HG03139 (cell line): ENCODE results near the gene NSUN6.
"Not testable (repeated sequence)": the region's sequence is repeated elsewhere in the genome, so short reads cannot be mapped to it uniquely, and the experiment has no call there.

Source experiments
- ATAC-seq: cut with Tn5 transposase; IDR thresholded peaks from one replicate; pipeline ENCODE4 v1.9.1; 2021; ENCODE audit not compliant: unreplicated experiment

NSUN6 gene

GRCh38 chr10:18659819-18660535, 8.6 kb upstream of the NSUN6 start:
- ATAC-seq: peak; percentile 15

GRCh38 chr10:18659125-18659818, 7.9 kb upstream of the NSUN6 start, which contains the start of gene ARL5B:
ARL5B (plus strand) TSS chr10:18659431; CDS start chr10:18659638, 207 bp downstream.
- peak; percentile 95 for ATAC-seq

DNA sequence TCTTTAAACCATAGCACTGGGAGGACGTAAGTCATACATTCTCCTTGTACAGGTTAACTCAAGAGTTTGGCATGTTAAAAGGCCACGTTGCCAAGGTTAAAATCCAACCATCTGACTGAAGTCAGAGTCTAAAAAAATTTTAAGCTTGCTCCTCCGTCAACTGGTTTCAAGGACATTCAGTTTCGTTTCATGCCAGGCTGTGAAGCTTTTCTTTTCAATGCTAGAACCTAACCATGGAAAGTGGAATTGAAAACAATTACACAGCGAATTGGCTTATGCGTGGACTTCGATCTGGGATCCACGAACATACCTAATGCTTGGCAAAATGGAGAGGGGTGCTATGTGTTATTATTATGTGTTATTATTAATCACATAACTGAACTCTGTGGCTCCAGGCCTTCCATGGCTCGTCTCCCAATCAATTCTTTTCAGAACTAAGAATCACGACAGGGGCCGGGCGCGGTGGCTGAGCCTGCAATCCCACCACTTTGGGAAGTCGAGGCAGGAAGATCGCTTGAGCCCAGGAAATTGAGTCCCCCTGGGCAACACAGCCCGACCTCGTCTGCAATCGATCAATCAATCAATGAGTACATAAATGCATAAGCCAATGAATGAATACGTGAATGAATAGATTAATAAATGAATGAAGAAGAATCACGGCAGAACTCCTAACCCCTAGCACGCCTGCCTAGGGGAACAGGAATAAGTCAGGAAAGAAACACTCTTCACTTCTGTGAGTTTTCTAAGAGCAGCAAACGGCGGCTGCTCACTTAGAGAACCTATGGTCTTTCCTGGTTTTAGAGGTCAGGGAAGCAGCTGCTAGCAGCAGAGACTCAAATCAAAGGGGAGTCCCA, 7.1 kb upstream of the NSUN6 start:
- no peak for ATAC-seq

DNA sequence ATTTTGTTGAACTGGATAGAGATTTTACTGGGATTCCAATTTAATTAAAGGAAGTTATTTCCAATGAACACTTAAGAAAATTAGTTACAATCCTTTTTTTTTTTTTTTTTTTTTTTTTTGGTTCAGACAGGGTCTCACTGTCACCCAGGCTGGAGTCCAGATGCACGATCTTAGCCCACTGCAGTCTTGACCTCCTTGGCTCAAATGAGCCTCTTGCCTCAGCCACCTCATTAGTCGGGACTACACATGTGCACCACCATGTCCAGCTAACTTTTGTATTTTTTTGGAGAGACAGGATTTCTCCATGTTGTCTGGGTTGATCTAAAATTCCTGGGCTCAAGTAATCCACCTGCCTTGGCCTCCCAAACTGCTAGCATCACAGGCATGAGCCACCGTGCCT, 5.3 kb upstream of the NSUN6 start:
- no peak for ATAC-seq

GRCh38 chr10:18653112-18653511, 1.7 kb upstream of the NSUN6 start:
- ATAC-seq: no peak

GRCh38 chr10:18650404-18650997, 886 bp downstream of the NSUN6 start:
- ATAC-seq: no peak

GRCh38 chr10:18649364-18649959, 1.9 kb downstream of the NSUN6 start:
- ATAC-seq: no peak

DNA sequence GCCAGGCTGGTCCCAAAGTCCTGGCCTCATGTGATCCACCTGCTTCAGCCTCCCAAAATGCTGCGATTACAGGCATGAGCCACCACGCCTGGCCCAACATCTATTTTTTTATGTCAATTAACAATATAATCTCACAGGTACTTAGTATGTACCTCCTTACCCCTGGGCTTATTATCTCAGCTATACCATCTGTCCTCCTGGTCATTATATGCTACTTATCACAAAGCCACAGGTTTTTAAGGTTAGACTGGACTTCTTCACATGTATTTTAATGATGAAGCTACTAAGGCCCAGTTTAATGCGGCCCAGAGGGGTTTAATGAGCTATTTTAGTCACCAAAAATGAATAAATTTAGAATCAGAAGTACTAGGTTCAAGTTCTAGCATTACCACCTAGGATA, 3.4 kb downstream of the NSUN6 start:
- ATAC-seq: no peak

- ATAC-seq: no peak
Measured at GRCh38 chr10:18647151-18647550, 4.2 kb downstream of the NSUN6 start.

GRCh38 chr10:18639719-18640118, 11.7 kb downstream of the NSUN6 start:
- ATAC-seq: not testable (repeated sequence)

DNA sequence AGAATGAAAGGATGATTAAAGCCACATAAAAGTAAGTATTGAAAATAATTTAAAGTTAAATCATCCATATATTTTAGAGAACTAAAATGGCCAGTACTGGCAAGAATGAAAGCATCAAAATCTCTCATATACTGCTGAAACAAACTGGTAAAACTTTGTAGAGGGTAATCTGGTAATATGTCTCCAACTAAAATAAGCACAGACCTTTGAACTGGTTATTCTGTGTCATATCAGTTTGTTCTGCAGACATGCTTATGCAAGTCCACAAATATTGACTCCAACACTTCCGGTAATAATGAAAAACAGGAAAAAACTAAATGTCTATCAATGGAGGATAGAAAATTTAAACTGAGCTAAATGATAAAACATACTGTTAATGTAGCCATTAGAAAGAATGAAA, 14.0 kb downstream of the NSUN6 start:
- ATAC-seq: not testable (repeated sequence)

- ATAC-seq: no peak
Measured at GRCh38 chr10:18635995-18636394, 15.4 kb downstream of the NSUN6 start.

DNA sequence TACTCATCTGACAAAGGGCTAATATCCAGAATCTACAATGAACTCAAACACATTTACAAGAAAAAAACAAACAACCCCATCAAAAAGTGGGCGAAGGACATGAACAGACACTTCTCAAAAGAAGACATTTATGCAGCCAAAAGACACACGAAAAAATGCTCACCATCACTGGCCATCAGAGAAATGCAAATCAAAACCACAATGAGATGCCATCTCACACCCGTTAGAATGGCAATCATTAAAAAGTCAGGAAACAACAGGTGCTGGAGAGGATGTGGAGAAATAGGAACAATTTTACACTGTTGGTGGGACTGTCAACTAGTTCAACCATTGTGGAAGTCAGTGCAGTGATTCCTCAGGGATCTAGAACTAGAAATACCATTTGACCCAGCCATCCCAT, 18.9 kb downstream of the NSUN6 start:
- ATAC-seq: not testable (repeated sequence)

- not testable (repeated sequence) for ATAC-seq
Measured at GRCh38 chr10:18627452-18628018, 23.9 kb downstream of the NSUN6 start.

GRCh38 chr10:18625886-18626285, 25.5 kb downstream of the NSUN6 start:
- no peak for ATAC-seq

DNA sequence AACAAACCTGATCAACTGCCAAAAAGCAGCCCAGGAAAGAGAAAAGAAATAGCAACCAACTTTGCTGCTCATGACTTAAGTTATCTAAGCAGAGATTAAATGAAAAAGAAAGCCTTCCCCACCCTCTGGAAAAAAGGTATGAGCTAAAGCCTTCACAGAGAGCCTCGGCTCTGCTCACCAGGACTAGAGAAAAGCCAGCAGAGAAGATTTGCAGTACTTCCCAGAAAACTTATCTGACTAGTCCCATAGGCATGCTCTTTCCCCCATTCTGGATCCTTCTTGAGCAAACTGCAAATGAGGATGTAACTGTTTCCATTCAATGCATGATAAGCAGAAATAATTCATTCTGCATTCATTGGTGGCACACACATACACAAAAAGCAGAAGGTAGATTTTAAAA, 27.7 kb downstream of the NSUN6 start:
- not testable (repeated sequence) for ATAC-seq

DNA sequence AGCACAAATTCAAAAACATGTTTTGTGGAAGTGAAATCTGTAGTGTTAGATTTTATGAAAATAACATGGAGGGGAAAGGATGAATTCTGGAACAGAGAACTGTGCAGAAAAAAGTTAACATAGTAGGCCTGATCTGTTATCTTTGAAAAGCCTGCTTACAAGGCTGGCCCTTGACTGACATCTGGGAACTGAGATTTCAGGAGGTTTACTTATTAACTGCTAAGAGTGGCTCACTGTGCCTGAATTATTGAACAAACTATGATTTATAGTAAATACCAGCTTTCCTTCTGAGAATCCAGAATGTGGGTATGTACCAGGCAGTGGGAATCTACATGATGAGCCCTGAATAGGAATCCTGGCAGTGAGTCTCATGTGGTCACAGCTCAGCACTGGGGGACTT, 30.5 kb downstream of the NSUN6 start:
- no peak for ATAC-seq

DNA sequence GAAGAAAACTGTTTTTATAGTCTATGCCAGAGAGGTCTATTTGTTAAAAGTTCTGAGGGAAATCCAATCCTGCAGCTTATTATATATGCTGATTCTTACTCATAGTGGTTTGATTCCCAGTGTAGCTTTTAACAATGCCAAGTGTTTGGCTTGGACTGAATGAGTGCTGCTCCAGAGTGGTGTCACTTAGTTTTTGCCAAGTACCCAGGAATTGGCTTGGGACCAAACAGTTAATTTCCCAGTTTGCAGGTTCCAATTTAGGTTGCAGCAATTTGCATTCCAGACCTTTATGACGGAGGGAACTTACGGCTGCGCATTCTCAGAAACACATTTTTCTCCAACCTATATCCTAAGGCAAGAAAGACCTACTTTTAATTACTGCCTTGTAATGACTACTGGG, 32.4 kb downstream of the NSUN6 start:
- ATAC-seq: no peak

DNA sequence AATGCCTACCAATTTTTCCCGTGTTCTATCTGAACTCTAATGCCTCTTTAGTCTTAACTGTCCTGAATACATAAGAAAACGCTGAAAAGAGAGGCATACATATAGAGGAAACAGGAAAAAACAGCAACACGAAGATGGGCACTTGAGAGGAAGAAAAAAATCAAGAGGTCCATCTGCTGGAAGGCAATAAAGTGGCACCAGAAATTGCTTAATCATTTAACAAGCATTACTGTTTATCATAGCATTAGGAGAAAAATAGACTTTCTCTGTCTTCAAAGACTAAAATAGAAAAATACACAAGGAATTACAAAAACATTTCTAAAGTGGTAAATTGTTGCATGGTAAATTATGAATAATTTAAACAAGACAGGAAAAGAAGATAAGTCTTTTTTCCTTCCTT, 35.0 kb downstream of the NSUN6 start:
- ATAC-seq: no peak

DNA sequence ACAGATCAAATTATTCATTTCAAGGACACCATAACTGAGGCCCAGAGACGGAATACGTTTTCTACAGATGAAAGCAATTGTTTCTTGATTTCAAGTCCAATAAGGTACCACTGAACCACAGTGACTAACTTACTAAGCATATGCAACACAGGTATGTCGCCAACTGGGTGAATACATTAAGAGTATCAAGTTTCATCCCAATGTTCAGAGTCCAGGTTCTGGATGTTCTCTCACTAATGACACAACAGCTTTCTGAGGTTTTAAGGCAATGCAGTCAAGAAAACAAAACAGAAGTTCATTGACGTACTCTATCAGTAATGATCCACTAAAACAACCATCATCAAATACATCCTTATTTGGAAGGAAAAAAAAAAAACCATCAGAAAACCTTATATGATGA, 35.8 kb downstream of the NSUN6 start:
- ATAC-seq: no peak
